Smooth muscle cell (in vitro differentiated cells): ENCODE measurements around the gene ABCC8. TPM values are rescaled to one million over a fixed set of nuclear protein-coding genes. Genes with fewer than 3 reads are reported as not detected.

Source experiments
- DNase-seq: peaks from one replicate; lab custom pipeline; 2025; ENCODE audit not compliant: unreplicated experiment; lab: John Stamatoyannopoulos, UW
- H2AFZ ChIP-seq: fragments of 200-600 bp; sonication (generic); 2 replicates; pipeline ENCODE4 v1.6.0; 2016; ENCODE audit warnings: antibody characterized with exemption, low read depth, mild to moderate bottlenecking
- H3F3A ChIP-seq: fragments of 200-600 bp; sonication (generic); 2 replicates; pipeline ENCODE4 v1.6.0; 2017; ENCODE audit warnings: antibody characterized with exemption, low read depth
- H3K27ac ChIP-seq: fragments of 200-600 bp; sonication (generic); 2 replicates; pipeline ENCODE4 v1.5.1; 2016; ENCODE audit warnings: low read depth, mild to moderate bottlenecking
- H3K27me3 ChIP-seq: fragments of 200-600 bp; sonication (generic); 2 replicates; pipeline ENCODE4 v1.6.1; 2016; ENCODE audit warnings: low read depth, mild to moderate bottlenecking
- H3K36me3 ChIP-seq: fragments of 200-600 bp; sonication (generic); 2 replicates; pipeline ENCODE4 v1.5.1; 2016; ENCODE audit warnings: low read depth
- H3K4me1 ChIP-seq: fragments of 200-600 bp; sonication (generic); 2 replicates; pipeline ENCODE4 v1.5.1; 2016; ENCODE audit warnings: low read depth
- H3K4me2 ChIP-seq: fragments of 200-600 bp; sonication (generic); 2 replicates; pipeline ENCODE4 v1.6.0; 2016; ENCODE audit warnings: mild to moderate bottlenecking
- H3K4me3 ChIP-seq: fragments of 200-600 bp; sonication (generic); 2 replicates; pipeline ENCODE4 v1.5.1; 2016; ENCODE audit warnings: mild to moderate bottlenecking
- H3K79me2 ChIP-seq: fragments of 200-600 bp; sonication (generic); 2 replicates; pipeline ENCODE4 v1.6.0; 2016; ENCODE audit warnings: low read depth, mild to moderate bottlenecking
- H3K9ac ChIP-seq: fragments of 200-600 bp; sonication (generic); 2 replicates; pipeline ENCODE4 v1.6.0; 2016; ENCODE audit warnings: low read depth
- H3K9me3 ChIP-seq: fragments of 200-600 bp; sonication (generic); replicated peaks from 2 replicates; pipeline ENCODE4 v1.5.1; 2016; ENCODE audit warnings: low read depth
- H4K20me1 ChIP-seq: fragments of 200-600 bp; sonication (generic); 2 replicates; pipeline ENCODE4 v1.6.0; 2016; ENCODE audit warnings: low read depth
- WGBS: methylation state at CpG from one replicate; pipeline ENCODE4 v1.1.7; 2016; ENCODE audit warnings: low lambda C conversion rate; 5-methylcytosine and 5-hydroxymethylcytosine counted together
- polyA plus RNA-seq: library from polyadenylated mRNA; unstranded; fragments of >200 nt; fragmentation: Nextera tagmentation; extraction: Ambion mirVana; gene quantifications from 2 replicates; pipeline ENCODE4 v1.2.1, GENCODE V29; 2016
- total RNA-seq: library from RNA; depleted of rRNA; stranded (reverse); fragments of >200 nt; gene quantifications from 2 replicates; pipeline ENCODE4 v1.2.3, GENCODE V29; 2014
- TF ChIP-seq, protein P1 (sequence below): fragments of 200-600 bp; sonication (generic); IDR thresholded peaks from 2 replicates; pipeline ENCODE4 v1.5.1; 2017; ENCODE audit warnings: borderline replicate concordance, mild to moderate bottlenecking, antibody characterized with exemption; ENCODE audit not compliant: insufficient read depth, poor library complexity, severe bottlenecking

ABCC8 gene
- total and polyA plus RNA-seq, 2 experiments from 2014 or later = not detected

- Histone ChIP-seq H3K4me3 (no peak overlapping the region), H3K4me2 (no peak overlapping the region), H3K79me2 (no peaks in the 10 kb centered on the region), H3K27ac (no peak overlapping the region), H3K36me3 (no peaks in the 10 kb centered on the region), H3K9ac (no peak overlapping the region), H3K4me1 (no peaks in the 10 kb centered on the region), H3K27me3 (no peaks in the 10 kb centered on the region), H2AFZ (no peak overlapping the region), H3F3A (no peaks in the 10 kb centered on the region), H3K9me3 (no peaks in the 10 kb centered on the region), H4K20me1 (no peaks in the 10 kb centered on the region)
- TF ChIP-seq, protein P1, sequence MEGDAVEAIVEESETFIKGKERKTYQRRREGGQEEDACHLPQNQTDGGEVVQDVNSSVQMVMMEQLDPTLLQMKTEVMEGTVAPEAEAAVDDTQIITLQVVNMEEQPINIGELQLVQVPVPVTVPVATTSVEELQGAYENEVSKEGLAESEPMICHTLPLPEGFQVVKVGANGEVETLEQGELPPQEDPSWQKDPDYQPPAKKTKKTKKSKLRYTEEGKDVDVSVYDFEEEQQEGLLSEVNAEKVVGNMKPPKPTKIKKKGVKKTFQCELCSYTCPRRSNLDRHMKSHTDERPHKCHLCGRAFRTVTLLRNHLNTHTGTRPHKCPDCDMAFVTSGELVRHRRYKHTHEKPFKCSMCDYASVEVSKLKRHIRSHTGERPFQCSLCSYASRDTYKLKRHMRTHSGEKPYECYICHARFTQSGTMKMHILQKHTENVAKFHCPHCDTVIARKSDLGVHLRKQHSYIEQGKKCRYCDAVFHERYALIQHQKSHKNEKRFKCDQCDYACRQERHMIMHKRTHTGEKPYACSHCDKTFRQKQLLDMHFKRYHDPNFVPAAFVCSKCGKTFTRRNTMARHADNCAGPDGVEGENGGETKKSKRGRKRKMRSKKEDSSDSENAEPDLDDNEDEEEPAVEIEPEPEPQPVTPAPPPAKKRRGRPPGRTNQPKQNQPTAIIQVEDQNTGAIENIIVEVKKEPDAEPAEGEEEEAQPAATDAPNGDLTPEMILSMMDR = no peak
- DNase-seq = no peak
- WGBS = 95% methylated on average over 8 of the region's 8 CpGs
Observed at GRCh38 chr11:17402486-17402885, 74.2 kb downstream of the ABCC8 start.

DNA sequence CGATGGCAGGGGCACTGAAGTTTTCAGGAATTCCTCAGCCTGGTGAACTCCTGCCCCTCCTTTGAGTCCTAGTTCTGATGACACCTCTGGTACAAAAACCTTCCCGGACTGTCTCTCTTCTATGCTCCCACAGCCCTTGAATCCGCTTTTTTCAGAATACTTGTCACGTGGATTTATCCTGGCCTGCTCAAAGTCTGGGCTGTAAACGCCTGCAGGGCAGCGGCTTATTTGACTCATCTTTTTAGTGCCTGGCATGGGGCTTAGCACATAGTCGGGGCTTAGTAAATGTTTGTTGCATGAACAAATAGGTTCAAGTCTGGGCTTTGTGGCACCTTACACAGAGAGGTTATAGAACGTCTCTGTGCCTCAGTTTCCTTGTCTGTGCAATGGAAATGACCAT, 74.8 kb downstream of the ABCC8 start:
- DNase-seq = no peak
- no peaks in the 10 kb centered on the region for H3F3A ChIP-seq
- H3K79me2 ChIP-seq = no peaks in the 10 kb centered on the region
- no peaks in the 10 kb centered on the region for H3K27me3 ChIP-seq
- no peaks in the 10 kb centered on the region for H3K4me1 ChIP-seq
- no peak overlapping the region for H2AFZ ChIP-seq
- H3K36me3 ChIP-seq = no peaks in the 10 kb centered on the region
- no peak overlapping the region for H3K27ac ChIP-seq
- no peaks in the 10 kb centered on the region for H3K9me3 ChIP-seq
- H3K4me2 ChIP-seq = no peak overlapping the region
- no peak overlapping the region for H3K9ac ChIP-seq
- TF ChIP-seq, protein P1 = no peak
- no peaks in the 10 kb centered on the region for H4K20me1 ChIP-seq
- WGBS = 39% methylated on average over 8 of the region's 8 CpGs
- H3K4me3 ChIP-seq = no peak overlapping the region

DNA sequence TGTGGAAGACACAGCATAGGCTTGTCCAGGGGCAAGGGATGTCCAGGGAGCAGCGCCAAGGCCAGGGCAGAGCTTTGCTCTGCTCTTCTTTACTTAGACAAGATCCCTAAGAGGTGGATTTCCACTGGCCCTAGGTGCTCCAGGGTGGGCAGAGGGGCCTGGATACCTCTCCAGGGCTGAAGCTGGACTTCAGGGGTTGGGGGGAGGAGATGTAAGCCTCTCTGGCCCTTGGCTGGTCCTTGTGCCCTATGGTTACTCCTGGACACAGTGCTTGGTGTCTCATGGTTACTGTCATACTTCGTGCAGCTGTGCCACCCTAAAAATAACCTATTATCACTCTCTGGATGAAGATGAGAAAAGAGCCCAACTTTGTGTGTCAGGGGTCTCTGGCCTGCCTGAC, 75.3 kb downstream of the ABCC8 start:
- Histone ChIP-seq H3F3A (no peaks in the 10 kb centered on the region), H3K79me2 (no peaks in the 10 kb centered on the region), H3K9ac (no peak overlapping the region), H3K27me3 (peaks cover 2% of the 10 kb centered on the region), H3K4me1 (no peaks in the 10 kb centered on the region), H2AFZ (no peak overlapping the region), H4K20me1 (no peaks in the 10 kb centered on the region), H3K4me2 (no peak overlapping the region), H3K9me3 (no peaks in the 10 kb centered on the region), H3K36me3 (no peaks in the 10 kb centered on the region), H3K27ac (no peak overlapping the region), H3K4me3 (no peak overlapping the region)
- DNase-seq = no peak
- TF ChIP-seq, protein P1 = no peak
- 85% methylated on average over 2 of the region's 2 CpGs for WGBS

- no peaks in the 10 kb centered on the region for H3K36me3 ChIP-seq
- H3K4me1 ChIP-seq = no peaks in the 10 kb centered on the region
- DNase-seq = no peak
- no peaks in the 10 kb centered on the region for H3F3A ChIP-seq
- no peak overlapping the region for H3K4me2 ChIP-seq
- H2AFZ ChIP-seq = no peak overlapping the region
- H3K9ac ChIP-seq = no peak overlapping the region
- no peaks in the 10 kb centered on the region for H3K9me3 ChIP-seq
- 91% methylated on average over 19 of the region's 19 CpGs for WGBS
- TF ChIP-seq, protein P1 = no peak
- no peaks in the 10 kb centered on the region for H3K79me2 ChIP-seq
- H4K20me1 ChIP-seq = no peaks in the 10 kb centered on the region
- peaks cover 3% of the 10 kb centered on the region for H3K27me3 ChIP-seq
- H3K4me3 ChIP-seq = no peak overlapping the region
- no peak overlapping the region for H3K27ac ChIP-seq
Observed at GRCh38 chr11:17400048-17400775, 76.4 kb downstream of the ABCC8 start.
